Choroid plexus epithelial cell (primary cell): Measurements from ENCODE around the gene FSTL4.

Experiments used
- DNase-seq: peaks from one replicate; pipeline ENCODE4 v3.0.0-alpha.2; 2010; ENCODE audit warnings: low read depth
- H3K4me3 ChIP-seq: 2 replicates; pipeline ENCODE4 v1.5.1; 2011; ENCODE audit warnings: low read depth, mild to moderate bottlenecking, control low read depth, low read length, moderate library complexity
- TF ChIP-seq, protein P1 (sequence below): conservative IDR thresholded peaks from 2 replicates; pipeline ENCODE4 v1.5.1; 2011; ENCODE audit warnings: low read depth, mild to moderate bottlenecking, control low read depth, inconsistent platforms, low read length, moderate library complexity

Gene FSTL4

DNA sequence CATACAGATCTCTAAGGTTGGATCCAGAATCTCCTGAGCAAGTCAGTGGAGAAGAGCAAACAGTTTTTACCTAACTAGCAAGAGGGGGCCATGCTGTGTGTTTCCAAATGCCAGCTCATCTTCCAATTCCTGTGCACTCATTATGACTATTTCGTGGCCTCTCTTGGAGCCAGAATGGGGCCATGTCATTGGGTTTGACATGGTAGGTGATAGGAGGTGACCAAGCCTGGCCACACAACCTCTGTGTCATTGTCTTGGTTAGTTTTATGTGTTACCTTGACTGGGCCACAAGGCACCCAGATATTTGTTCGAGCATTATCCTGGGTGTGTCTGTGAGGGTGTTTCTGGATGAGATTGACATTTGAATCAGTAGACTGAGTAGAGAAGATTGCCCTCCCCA is 354.4 kb downstream of the FSTL4 start:
- TF ChIP-seq, protein P1, sequence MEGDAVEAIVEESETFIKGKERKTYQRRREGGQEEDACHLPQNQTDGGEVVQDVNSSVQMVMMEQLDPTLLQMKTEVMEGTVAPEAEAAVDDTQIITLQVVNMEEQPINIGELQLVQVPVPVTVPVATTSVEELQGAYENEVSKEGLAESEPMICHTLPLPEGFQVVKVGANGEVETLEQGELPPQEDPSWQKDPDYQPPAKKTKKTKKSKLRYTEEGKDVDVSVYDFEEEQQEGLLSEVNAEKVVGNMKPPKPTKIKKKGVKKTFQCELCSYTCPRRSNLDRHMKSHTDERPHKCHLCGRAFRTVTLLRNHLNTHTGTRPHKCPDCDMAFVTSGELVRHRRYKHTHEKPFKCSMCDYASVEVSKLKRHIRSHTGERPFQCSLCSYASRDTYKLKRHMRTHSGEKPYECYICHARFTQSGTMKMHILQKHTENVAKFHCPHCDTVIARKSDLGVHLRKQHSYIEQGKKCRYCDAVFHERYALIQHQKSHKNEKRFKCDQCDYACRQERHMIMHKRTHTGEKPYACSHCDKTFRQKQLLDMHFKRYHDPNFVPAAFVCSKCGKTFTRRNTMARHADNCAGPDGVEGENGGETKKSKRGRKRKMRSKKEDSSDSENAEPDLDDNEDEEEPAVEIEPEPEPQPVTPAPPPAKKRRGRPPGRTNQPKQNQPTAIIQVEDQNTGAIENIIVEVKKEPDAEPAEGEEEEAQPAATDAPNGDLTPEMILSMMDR: no peak
- H3K4me3 ChIP-seq: no peak overlapping the region
- DNase-seq: no peak

DNA sequence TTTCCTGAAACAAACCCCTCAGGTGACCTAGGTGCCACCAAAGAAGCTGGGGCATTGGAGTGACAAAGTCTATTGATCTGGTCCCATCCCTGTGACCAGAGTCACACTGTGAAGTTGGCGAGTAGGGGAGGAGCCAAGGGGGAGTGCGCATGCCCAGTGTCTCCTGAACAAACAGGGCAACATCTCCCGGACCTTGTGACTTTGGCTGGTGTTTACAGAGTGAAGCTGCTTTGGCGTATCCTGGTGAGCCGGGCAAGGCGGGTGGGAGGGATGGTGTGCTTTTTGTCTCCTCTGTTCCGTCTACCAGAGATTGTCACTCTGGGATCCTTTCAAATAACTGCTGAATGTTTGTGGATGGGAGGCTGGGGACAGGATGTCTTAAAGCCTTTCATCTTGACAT is 356.1 kb downstream of the FSTL4 start:
- TF ChIP-seq, protein P1: no peak
- H3K4me3 ChIP-seq: no peak overlapping the region
- DNase-seq: no peak

DNA sequence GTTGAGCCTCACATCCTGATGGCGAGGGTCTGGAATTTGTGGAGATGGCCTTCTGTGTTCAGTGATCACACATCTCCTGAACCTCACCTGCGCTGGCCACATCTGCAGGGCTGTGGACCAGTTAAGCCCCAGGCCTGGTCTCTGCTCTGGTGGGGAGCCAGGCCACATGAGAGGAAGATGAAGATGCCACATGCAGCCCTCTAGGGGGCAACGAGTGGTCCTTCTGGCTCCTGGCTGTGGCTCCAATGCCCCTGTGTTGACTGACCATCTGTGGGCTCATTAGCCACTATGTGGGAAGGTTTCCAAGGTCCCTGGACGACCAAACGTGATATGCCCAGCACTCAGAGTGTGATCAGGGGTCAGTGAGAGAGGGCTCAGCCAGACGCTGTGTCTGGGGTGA is 357.5 kb downstream of the FSTL4 start:
- no peak for DNase-seq
- no peak overlapping the region for H3K4me3 ChIP-seq
- TF ChIP-seq, protein P1: no peak

DNA sequence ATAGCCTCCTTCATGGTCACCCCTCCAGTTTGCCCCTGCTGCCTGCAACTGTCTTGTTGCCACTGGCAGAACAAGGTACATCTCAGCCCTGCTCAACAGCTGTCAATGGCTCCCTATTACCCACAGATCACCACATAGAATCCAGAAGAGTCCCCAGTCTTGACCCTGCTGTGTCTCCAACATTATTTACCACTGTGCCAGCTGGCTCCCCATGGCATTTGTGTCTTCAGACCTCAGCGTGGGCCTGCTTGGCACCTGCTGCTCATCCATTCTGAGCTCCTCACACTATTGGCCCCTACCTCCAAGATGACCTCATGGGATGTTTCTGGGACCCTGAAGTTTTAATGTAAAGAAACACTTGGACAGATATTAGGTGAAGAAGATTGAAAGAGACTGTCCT is 358.7 kb downstream of the FSTL4 start:
- TF ChIP-seq, protein P1: no peak
- DNase-seq: no peak
- no peak overlapping the region for H3K4me3 ChIP-seq

DNA sequence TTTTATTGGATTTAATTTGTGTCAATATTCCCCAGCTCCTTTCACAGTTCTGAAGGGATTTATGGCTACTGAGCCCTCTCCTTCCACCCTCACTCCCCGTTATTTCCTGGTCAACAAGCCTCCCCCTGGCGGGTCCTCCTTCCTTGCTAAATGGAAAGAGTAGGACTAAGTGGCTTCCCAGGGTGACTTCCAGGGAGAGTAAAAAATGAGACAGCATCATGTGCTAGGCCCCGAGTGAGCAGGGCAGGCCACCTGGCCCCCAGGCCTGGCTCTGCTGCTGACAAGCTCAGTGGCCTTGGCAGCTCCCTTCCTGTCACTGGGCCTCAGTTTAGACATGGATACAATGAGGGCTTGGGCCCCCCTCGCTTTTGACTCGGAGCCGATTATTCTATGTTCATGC is 359.3 kb downstream of the FSTL4 start:
- TF ChIP-seq, protein P1: no peak
- DNase-seq: no peak
- no peak overlapping the region for H3K4me3 ChIP-seq

DNA sequence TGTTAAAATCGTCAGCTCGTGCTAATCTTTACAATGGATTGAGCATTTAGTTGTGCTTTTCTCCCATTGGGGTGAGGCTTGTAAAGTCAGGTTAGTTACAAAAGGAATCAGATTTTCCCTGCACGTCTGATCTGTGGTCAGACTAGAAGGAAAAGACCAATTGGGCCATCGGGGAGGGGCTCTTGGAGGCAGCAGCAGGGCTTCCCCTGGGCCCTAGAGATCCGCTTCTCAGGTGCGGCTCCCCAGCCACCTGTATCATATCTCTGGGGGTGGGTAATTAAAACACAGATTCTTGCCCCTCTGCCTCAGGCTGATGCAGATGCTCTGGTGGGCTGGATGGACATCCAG is 360.2 kb downstream of the FSTL4 start:
- TF ChIP-seq, protein P1: no peak
- DNase-seq: no peak
- no peak overlapping the region for H3K4me3 ChIP-seq

DNA sequence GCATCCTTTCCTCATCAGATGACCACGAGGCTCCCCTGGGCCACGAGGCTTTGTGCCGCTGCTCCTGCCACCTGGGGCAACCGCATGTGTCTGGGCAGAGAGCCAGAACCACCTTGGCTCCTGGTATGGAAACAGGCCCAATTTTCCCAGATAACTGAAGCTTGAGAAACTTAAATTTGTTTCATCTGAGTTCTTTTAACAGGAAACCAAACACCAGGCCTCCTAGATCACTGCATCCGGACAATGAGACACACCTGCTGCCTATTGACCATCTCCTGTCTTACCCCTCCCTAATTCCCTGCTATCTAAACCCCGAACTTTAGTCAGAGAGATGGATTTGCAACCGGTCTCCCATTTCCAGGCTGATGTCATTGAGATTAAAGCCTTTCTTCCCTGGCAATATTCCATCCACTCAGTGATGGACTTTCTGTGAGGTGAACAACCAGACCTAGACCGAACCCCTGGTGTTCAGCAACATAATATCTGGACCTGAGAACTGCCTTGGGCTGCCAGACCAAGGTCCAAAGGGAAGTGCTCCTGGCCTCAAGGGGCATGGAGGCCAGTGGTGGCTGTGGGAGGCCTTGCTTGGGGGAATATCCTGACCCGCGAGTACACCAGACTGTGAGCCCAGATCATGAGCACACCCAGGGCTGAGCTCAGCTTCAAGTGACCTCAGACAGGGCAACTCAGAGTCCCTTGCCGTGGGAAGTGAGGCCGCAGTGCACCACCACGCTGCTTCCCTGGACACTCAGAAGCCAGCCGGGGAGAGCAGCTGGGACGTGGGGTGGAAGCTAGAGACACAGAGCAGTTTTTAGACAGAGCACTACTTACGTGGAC is 360.8 kb downstream of the FSTL4 start:
- DNase-seq: no peak
- TF ChIP-seq, protein P1: no peak
- no peak overlapping the region for H3K4me3 ChIP-seq
